Testis (tissue), 2 donors: Measurements from ENCODE around the gene RBM39.
"Not testable (repeated sequence)": the region's sequence is repeated elsewhere in the genome, so short reads cannot be mapped to it uniquely, and the experiment has no call there.

Experiments used
- POLR2A ChIP-seq: fragments of 450-650 bp; IDR thresholded peaks from one replicate; pipeline ENCODE4 v1.6.1; 2017; ENCODE audit warnings: antibody characterized with exemption, mild to moderate bottlenecking, moderate library complexity
- TF ChIP-seq, protein P1 (sequence below), 3 experiments: fragments of 450-650 bp in 2 of 3; fragments of 200-600 bp in 1 of 3; sonication (generic) in 1 of 3; IDR thresholded peaks; one replicate each; pipeline ENCODE4 v1.5.1; 2016 to 2019; ENCODE audit warnings: antibody characterized with exemption in 3 of 3, mild to moderate bottlenecking in 2 of 3, moderate library complexity in 1 of 3

GRCh38 chr20:35713120-35713519 lies 28.9 kb downstream of the RBM39 start:
- TF ChIP-seq, protein P1, sequence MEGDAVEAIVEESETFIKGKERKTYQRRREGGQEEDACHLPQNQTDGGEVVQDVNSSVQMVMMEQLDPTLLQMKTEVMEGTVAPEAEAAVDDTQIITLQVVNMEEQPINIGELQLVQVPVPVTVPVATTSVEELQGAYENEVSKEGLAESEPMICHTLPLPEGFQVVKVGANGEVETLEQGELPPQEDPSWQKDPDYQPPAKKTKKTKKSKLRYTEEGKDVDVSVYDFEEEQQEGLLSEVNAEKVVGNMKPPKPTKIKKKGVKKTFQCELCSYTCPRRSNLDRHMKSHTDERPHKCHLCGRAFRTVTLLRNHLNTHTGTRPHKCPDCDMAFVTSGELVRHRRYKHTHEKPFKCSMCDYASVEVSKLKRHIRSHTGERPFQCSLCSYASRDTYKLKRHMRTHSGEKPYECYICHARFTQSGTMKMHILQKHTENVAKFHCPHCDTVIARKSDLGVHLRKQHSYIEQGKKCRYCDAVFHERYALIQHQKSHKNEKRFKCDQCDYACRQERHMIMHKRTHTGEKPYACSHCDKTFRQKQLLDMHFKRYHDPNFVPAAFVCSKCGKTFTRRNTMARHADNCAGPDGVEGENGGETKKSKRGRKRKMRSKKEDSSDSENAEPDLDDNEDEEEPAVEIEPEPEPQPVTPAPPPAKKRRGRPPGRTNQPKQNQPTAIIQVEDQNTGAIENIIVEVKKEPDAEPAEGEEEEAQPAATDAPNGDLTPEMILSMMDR (IDR thresholded peaks at IDR 0.05): not testable (repeated sequence)
- TF ChIP-seq POLR2A: not testable (repeated sequence)
